Measurements from ENCODE around the gene TTC4.
"Not testable (repeated sequence)": the region's sequence is repeated elsewhere in the genome, so short reads cannot be mapped to it uniquely, and the experiment has no call there.

TTC4 gene

GRCh38 chr1:54767526-54767925, 51.9 kb downstream of the TTC4 start:
- in situ Hi-C loops (cut with MboI; ENCODE audit: low sequenced_read_pairs) = no loop called here
- H3K27me3 ChIP-seq (ENCODE audit: low read depth) = no peaks in the 10 kb centered on the region
- no peak overlapping the region for H3K4me3 ChIP-seq
- H3K36me3 ChIP-seq (replicated peaks) = no peaks in the 10 kb centered on the region
- no peak for DNase-seq (ENCODE audit: low spot score in 2 of 2)
- no peaks in the 10 kb centered on the region for H3K4me1 ChIP-seq
- no peaks in the 10 kb centered on the region for H3K9me3 ChIP-seq

GRCh38 chr1:54768093-54768492, 52.4 kb downstream of the TTC4 start:
- in situ Hi-C loops (cut with MboI; ENCODE audit: low sequenced_read_pairs) = no loop called here
- no peaks in the 10 kb centered on the region for H3K27me3 ChIP-seq (ENCODE audit: low read depth)
- DNase-seq (ENCODE audit: low spot score in 2 of 2) = no peak
- H3K9me3 ChIP-seq = no peaks in the 10 kb centered on the region
- no peaks in the 10 kb centered on the region for H3K36me3 ChIP-seq (replicated peaks)
- no peaks in the 10 kb centered on the region for H3K4me1 ChIP-seq
- no peak overlapping the region for H3K4me3 ChIP-seq

- Histone ChIP-seq H3K4me1 (no peaks in the 10 kb centered on the region), H3K36me3 (replicated peaks) (no peaks in the 10 kb centered on the region)
- in situ Hi-C loops (cut with MboI; ENCODE audit: low sequenced_read_pairs) = no loop called here
Observed at GRCh38 chr1:54772951-54773350, 57.3 kb downstream of the TTC4 start.

GRCh38 chr1:54774820-54775498, 59.3 kb downstream of the TTC4 start:
- Histone ChIP-seq H3K27me3 (ENCODE audit: low read depth) (no peaks in the 10 kb centered on the region), H3K4me3 (no peak overlapping the region), H3K4me1 (no peaks in the 10 kb centered on the region), H3K36me3 (replicated peaks) (no peaks in the 10 kb centered on the region), H3K9me3 (no peaks in the 10 kb centered on the region)
- DNase-seq (ENCODE audit: low spot score in 2 of 2) = peak; percentile 51 to 77
- in situ Hi-C loops (cut with MboI; ENCODE audit: low sequenced_read_pairs) = no loop called here

More at GRCh38 chr1:54772951-54773350, 57.3 kb downstream of the TTC4 start:
- Histone ChIP-seq H3K9me3 (no peaks in the 10 kb centered on the region), H3K27me3 (ENCODE audit: low read depth) (no peaks in the 10 kb centered on the region), H3K4me3 (no peak overlapping the region)
- no peak for DNase-seq (ENCODE audit: low spot score in 2 of 2)

- H3K27me3 ChIP-seq (ENCODE audit: low read depth); in situ Hi-C loops (cut with MboI; ENCODE audit: low sequenced_read_pairs); H3K4me3 ChIP-seq; DNase-seq (ENCODE audit: low spot score in 2 of 2); H3K36me3 ChIP-seq (replicated peaks); H3K4me1 ChIP-seq; H3K9me3 ChIP-seq: not testable (repeated sequence)
Observed at GRCh38 chr1:54775828-54776721, 60.4 kb downstream of the TTC4 start.

GRCh38 chr1:54777011-54777410, 61.4 kb downstream of the TTC4 start:
- no peak for DNase-seq (ENCODE audit: low spot score in 2 of 2)
- H3K27me3 ChIP-seq (ENCODE audit: low read depth) = no peaks in the 10 kb centered on the region
- no peaks in the 10 kb centered on the region for H3K9me3 ChIP-seq
- H3K36me3 ChIP-seq (replicated peaks) = no peaks in the 10 kb centered on the region
- no peaks in the 10 kb centered on the region for H3K4me1 ChIP-seq
- in situ Hi-C loops (cut with MboI; ENCODE audit: low sequenced_read_pairs) = no loop called here
- H3K4me3 ChIP-seq = no peak overlapping the region

- Histone ChIP-seq H3K4me3 (no peak overlapping the region), H3K36me3 (replicated peaks) (no peaks in the 10 kb centered on the region), H3K27me3 (ENCODE audit: low read depth) (no peaks in the 10 kb centered on the region), H3K9me3 (no peaks in the 10 kb centered on the region), H3K4me1 (no peaks in the 10 kb centered on the region)
- in situ Hi-C loops (cut with MboI; ENCODE audit: low sequenced_read_pairs) = no loop called here
- DNase-seq (ENCODE audit: low spot score in 2 of 2) = no peak
Observed at GRCh38 chr1:54777431-54777830, 61.8 kb downstream of the TTC4 start.

GRCh38 chr1:54781023-54781723, 65.5 kb downstream of the TTC4 start:
- Histone ChIP-seq H3K27me3 (ENCODE audit: low read depth) (0 out of 2 replicates have a peak, but pooled peaks cover 4% of the 10 kb centered on the region), H3K4me3 (no peak overlapping the region), H3K4me1 (no peaks in the 10 kb centered on the region), H3K9me3 (no peaks in the 10 kb centered on the region), H3K36me3 (replicated peaks) (no peaks in the 10 kb centered on the region)
- in situ Hi-C loops (cut with MboI; ENCODE audit: low sequenced_read_pairs) = no loop called here
- no peak for DNase-seq (ENCODE audit: low spot score in 2 of 2)

- no peaks in the 10 kb centered on the region for H3K4me1 ChIP-seq
- in situ Hi-C loops (cut with MboI; ENCODE audit: low sequenced_read_pairs) = no loop called here
- no peak for DNase-seq (ENCODE audit: low spot score in 2 of 2)
- H3K27me3 ChIP-seq (ENCODE audit: low read depth) = 0 out of 2 replicates have a peak, but pooled peaks cover 4% of the 10 kb centered on the region
- H3K9me3 ChIP-seq = no peaks in the 10 kb centered on the region
- H3K4me3 ChIP-seq = no peak overlapping the region
- H3K36me3 ChIP-seq (replicated peaks) = no peaks in the 10 kb centered on the region
Observed at GRCh38 chr1:54782156-54782555, 66.5 kb downstream of the TTC4 start.

- Histone ChIP-seq H3K4me1 (no peaks in the 10 kb centered on the region), H3K4me3 (no peak overlapping the region), H3K9me3 (no peaks in the 10 kb centered on the region), H3K27me3 (ENCODE audit: low read depth) (peaks cover 6% of the 10 kb centered on the region; the same call in 1 of the 2 replicates), H3K36me3 (replicated peaks) (no peaks in the 10 kb centered on the region)
- no peak for DNase-seq (ENCODE audit: low spot score in 2 of 2)
- in situ Hi-C loops (cut with MboI; ENCODE audit: low sequenced_read_pairs) = no loop called here
Observed at GRCh38 chr1:54782588-54782987, 66.9 kb downstream of the TTC4 start.

- no peaks in the 10 kb centered on the region for H3K9me3 ChIP-seq
- DNase-seq (ENCODE audit: low spot score in 2 of 2) = no peak
- in situ Hi-C loops (cut with MboI; ENCODE audit: low sequenced_read_pairs) = no loop called here
- H3K36me3 ChIP-seq (replicated peaks) = no peaks in the 10 kb centered on the region
- no peaks in the 10 kb centered on the region for H3K4me1 ChIP-seq
- peaks cover 7% of the 10 kb centered on the region for H3K27me3 ChIP-seq (ENCODE audit: low read depth)
- H3K4me3 ChIP-seq = no peak overlapping the region
Observed at GRCh38 chr1:54784066-54784465, 68.4 kb downstream of the TTC4 start.

- Histone ChIP-seq H3K4me1 (no peaks in the 10 kb centered on the region), H3K27me3 (ENCODE audit: low read depth) (peaks cover 7% of the 10 kb centered on the region), H3K9me3 (0 out of 2 replicates have a peak, but pooled peaks cover under 1% of the 10 kb centered on the region), H3K4me3 (no peak overlapping the region), H3K36me3 (replicated peaks) (no peaks in the 10 kb centered on the region)
- DNase-seq (ENCODE audit: low spot score in 2 of 2) = no peak
- in situ Hi-C loops (cut with MboI; ENCODE audit: low sequenced_read_pairs) = no loop called here
Observed at GRCh38 chr1:54786778-54787177, 71.1 kb downstream of the TTC4 start.

GRCh38 chr1:54787604-54788003, 71.9 kb downstream of the TTC4 start:
- Histone ChIP-seq H3K27me3 (ENCODE audit: low read depth) (peaks cover 7% of the 10 kb centered on the region), H3K4me1 (no peaks in the 10 kb centered on the region), H3K36me3 (replicated peaks) (no peaks in the 10 kb centered on the region), H3K4me3 (no peak overlapping the region), H3K9me3 (peaks cover 4% of the 10 kb centered on the region; the same call in 1 of the 2 replicates)
- DNase-seq (ENCODE audit: low spot score in 2 of 2) = no peak
- in situ Hi-C loops (cut with MboI; ENCODE audit: low sequenced_read_pairs) = no loop called here

- no peak for DNase-seq (ENCODE audit: low spot score in 2 of 2)
- no peaks in the 10 kb centered on the region for H3K4me1 ChIP-seq
- H3K9me3 ChIP-seq = peaks cover 4% of the 10 kb centered on the region; the same call in 1 of the 2 replicates
- no peak overlapping the region for H3K4me3 ChIP-seq
- in situ Hi-C loops (cut with MboI; ENCODE audit: low sequenced_read_pairs) = no loop called here
- H3K27me3 ChIP-seq (ENCODE audit: low read depth) = peaks cover 7% of the 10 kb centered on the region
- no peaks in the 10 kb centered on the region for H3K36me3 ChIP-seq (replicated peaks)
Observed at GRCh38 chr1:54788459-54788858, 72.8 kb downstream of the TTC4 start.

Data from HAP-1 (cell line).